NAMALWA (cell line): ENCODE data around the gene TAS1R2.
A peak's percentile ranks its signal among the peaks of the same experiment; 100 is the strongest.

Source experiments
- DNase-seq: peaks from one replicate; pipeline ENCODE4 v3.0.0-alpha.2; 2015; ENCODE audit warnings: low spot score

The TAS1R2 gene

GRCh38 chr1:18802231-18802630 is 57.2 kb downstream of the TAS1R2 start:
- DNase-seq: no peak

GRCh38 chr1:18800258-18800657 is 59.2 kb downstream of the TAS1R2 start:
- DNase-seq: no peak

GRCh38 chr1:18799454-18799853 is 60.0 kb downstream of the TAS1R2 start:
- DNase-seq: no peak

GRCh38 chr1:18798946-18799345 is 60.5 kb downstream of the TAS1R2 start:
- no peak for DNase-seq

GRCh38 chr1:18798533-18798932 is 60.9 kb downstream of the TAS1R2 start:
- no peak for DNase-seq

GRCh38 chr1:18796950-18797349 is 62.5 kb downstream of the TAS1R2 start:
- DNase-seq: no peak

GRCh38 chr1:18795002-18795689 is 64.3 kb downstream of the TAS1R2 start:
- DNase-seq: no peak

GRCh38 chr1:18794561-18794960 is 64.9 kb downstream of the TAS1R2 start:
- DNase-seq: peak; percentile 12

GRCh38 chr1:18794051-18794450 is 65.4 kb downstream of the TAS1R2 start:
- no peak for DNase-seq

GRCh38 chr1:18793164-18793563 is 66.3 kb downstream of the TAS1R2 start:
- no peak for DNase-seq

GRCh38 chr1:18792747-18793146 is 66.7 kb downstream of the TAS1R2 start:
- DNase-seq: no peak
